ENCODE data around the gene RGS7BP. TPM values are rescaled to one million over a fixed set of nuclear protein-coding genes. Genes with fewer than 3 reads are reported as not detected.

The RGS7BP gene
- total and polyA plus RNA-seq, 10 of the 15 experiments (the other 5 are each of a cell fraction or from before 2014, with no cell fraction given), result not detected

DNA sequence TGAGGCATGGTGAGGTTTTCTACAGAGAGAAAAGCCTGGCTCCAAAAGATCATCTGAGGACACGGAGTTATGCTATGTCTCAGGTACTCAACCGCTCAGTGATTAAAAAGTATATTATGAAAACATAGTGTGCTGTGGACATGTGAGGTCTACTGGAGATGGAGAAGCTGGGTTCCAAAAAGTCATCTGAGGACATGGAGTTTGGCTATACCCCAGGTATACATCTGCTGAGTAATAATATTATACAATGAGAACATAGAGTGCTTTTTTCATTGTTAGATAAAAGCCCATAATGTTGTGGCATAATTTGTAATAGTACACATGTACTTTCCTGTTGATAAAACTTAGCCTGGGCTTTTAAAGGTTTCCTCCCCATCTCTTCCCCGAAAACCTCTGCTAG, 113.8 kb downstream of the RGS7BP start:
- no TSS peak for BruUV-seq (replicated peaks)
- Histone ChIP-seq H3K4me3 (no peak overlapping the region), H3K4me2 (ENCODE audit: control insufficient read depth, insufficient read depth) (no peak overlapping the region), H3K27me3 (replicated peaks in 1 of 2; ENCODE audit: control insufficient read depth in 2 of 2, insufficient read depth in 2 of 2, low read length in 1 of 2) (no peaks in the 10 kb centered on the region; a peak in 1 of 4 replicates), H3K9ac (ENCODE audit: control insufficient read depth, insufficient read depth, low read length) (no peak overlapping the region), H3K27ac (ENCODE audit: control insufficient read depth, insufficient read depth) (no peak overlapping the region), H3K9me3 (replicated peaks; ENCODE audit: control insufficient read depth, insufficient read depth, low read length) (no peaks in the 10 kb centered on the region), H4K20me1 (ENCODE audit: control insufficient read depth, insufficient read depth) (no peaks in the 10 kb centered on the region), H3K79me2 (ENCODE audit: control insufficient read depth, insufficient read depth, low read length) (no peaks in the 10 kb centered on the region), H3K36me3 (ENCODE audit: control insufficient read depth in 2 of 2, insufficient read depth in 2 of 2, low read length in 1 of 2) (no peaks in the 10 kb centered on the region), H2AFZ (ENCODE audit: control insufficient read depth, low read depth, low read length) (no peak overlapping the region), H3K4me1 (ENCODE audit: control insufficient read depth, insufficient read depth, low read length) (no peaks in the 10 kb centered on the region)
- DNase-seq (ENCODE audit: low read depth, low spot score), result no peak
- SMC1A ChIA-PET (ENCODE audit: uncharacterized antibody, unreplicated experiment), result interaction anchor here (1.2 kb wide), 1 partner anchor 165 kb away, joined by 4 read pairs; no protein-coding TSS in a partner anchor
- in situ Hi-C loops (cut with MboI), result loop anchor here (5.0 kb wide), 1 partner anchor 382 kb away; no protein-coding TSS in a partner anchor
- no peak for ATAC-seq
- CTCF ChIA-PET, result interaction anchor here (1.1 to 1.5 kb wide), 4 partner anchors 9 to 480 kb away, joined by 3 to 6 read pairs (median 3); no protein-coding TSS in a partner anchor
- RAD21 ChIA-PET (ENCODE audit: unreplicated experiment), result no interaction called here
- intact Hi-C loops (cut with micrococcal nuclease; ENCODE audit: unreplicated experiment), result no loop called here
- TF ChIP-seq, protein P1, sequence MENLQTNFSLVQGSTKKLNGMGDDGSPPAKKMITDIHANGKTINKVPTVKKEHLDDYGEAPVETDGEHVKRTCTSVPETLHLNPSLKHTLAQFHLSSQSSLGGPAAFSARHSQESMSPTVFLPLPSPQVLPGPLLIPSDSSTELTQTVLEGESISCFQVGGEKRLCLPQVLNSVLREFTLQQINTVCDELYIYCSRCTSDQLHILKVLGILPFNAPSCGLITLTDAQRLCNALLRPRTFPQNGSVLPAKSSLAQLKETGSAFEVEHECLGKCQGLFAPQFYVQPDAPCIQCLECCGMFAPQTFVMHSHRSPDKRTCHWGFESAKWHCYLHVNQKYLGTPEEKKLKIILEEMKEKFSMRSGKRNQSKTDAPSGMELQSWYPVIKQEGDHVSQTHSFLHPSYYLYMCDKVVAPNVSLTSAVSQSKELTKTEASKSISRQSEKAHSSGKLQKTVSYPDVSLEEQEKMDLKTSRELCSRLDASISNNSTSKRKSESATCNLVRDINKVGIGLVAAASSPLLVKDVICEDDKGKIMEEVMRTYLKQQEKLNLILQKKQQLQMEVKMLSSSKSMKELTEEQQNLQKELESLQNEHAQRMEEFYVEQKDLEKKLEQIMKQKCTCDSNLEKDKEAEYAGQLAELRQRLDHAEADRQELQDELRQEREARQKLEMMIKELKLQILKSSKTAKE (IDR thresholded peaks at IDR 0.05; ENCODE audit: low read depth, poor library complexity, severe bottlenecking), result no peak
- TF ChIP-seq MEF2B (IDR thresholded peaks at IDR 0.05; ENCODE audit: partially characterized antibody, poor library complexity, severe bottlenecking), result no peak
- no peak for TF ChIP-seq BRCA1 (IDR thresholded peaks at IDR 0.05; ENCODE audit: low read depth, low read length)
- no peak for TF ChIP-seq DPF2 (IDR thresholded peaks at IDR 0.05)
- WGBS (ENCODE audit: insufficient coverage, insufficient replicate concordance, low lambda C conversion rate, missing lambda C conversion rate), result 36% methylated on average over 3 of the region's 3 CpGs
- POLR2A ChIA-PET, result no interaction called here
- no peak for FAIRE-seq

DNA sequence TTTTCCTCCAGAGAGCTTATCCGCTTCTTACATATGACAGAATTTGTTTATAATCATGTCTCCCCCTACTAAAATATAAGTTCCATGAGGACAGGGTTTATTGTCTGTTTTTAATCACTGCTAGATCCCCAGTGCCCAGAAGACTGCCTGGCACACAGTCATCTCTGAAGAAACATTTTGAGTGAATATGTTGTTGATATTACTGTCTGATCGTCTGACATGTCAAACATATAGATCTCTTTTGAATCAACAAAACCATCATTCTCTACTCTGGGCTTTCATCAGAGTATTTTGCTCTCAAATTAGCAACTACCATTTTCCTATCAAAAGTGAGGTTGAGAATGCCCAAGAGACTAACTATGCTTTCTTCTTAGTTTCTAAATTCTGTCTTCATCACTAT, 117.2 kb downstream of the RGS7BP start:
- 5% methylated on average over 2 of the region's 2 CpGs for WGBS (ENCODE audit: insufficient coverage, insufficient replicate concordance, low lambda C conversion rate, missing lambda C conversion rate)

More for the DNA sequence above, 117.2 kb downstream of the RGS7BP start:
- Histone ChIP-seq H3K36me3 (ENCODE audit: control insufficient read depth in 2 of 2, insufficient read depth in 2 of 2, low read length in 1 of 2) (no peaks in the 10 kb centered on the region), H3K9me3 (replicated peaks; ENCODE audit: control insufficient read depth, insufficient read depth, low read length) (no peaks in the 10 kb centered on the region), H3K79me2 (ENCODE audit: control insufficient read depth, insufficient read depth, low read length) (no peaks in the 10 kb centered on the region), H4K20me1 (ENCODE audit: control insufficient read depth, insufficient read depth) (no peaks in the 10 kb centered on the region), H3K27me3 (replicated peaks in 1 of 2; ENCODE audit: control insufficient read depth in 2 of 2, insufficient read depth in 2 of 2, low read length in 1 of 2) (no peaks in the 10 kb centered on the region), H3K4me2 (ENCODE audit: control insufficient read depth, insufficient read depth) (no peak overlapping the region), H2AFZ (ENCODE audit: control insufficient read depth, low read depth, low read length) (no peak overlapping the region), H3K4me1 (ENCODE audit: control insufficient read depth, insufficient read depth, low read length) (no peaks in the 10 kb centered on the region), H3K4me3 (no peak overlapping the region), H3K9ac (ENCODE audit: control insufficient read depth, insufficient read depth, low read length) (no peak overlapping the region), H3K27ac (ENCODE audit: control insufficient read depth, insufficient read depth) (no peak overlapping the region)
- ChIA-PET SMC1A (ENCODE audit: uncharacterized antibody, unreplicated experiment) (interaction anchor here (3.2 kb wide), 1 partner anchor 12 kb away, joined by 20 read pairs; no protein-coding TSS in a partner anchor), CTCF (interaction anchor here (1.6 to 4.1 kb wide), 3 partner anchors 9 to 12 kb away, joined by 6 to 26 read pairs (median 10); no protein-coding TSS in a partner anchor), POLR2A (no interaction called here), RAD21 (ENCODE audit: unreplicated experiment) (no interaction called here)
- BruUV-seq (replicated peaks), result no TSS peak
- TF ChIP-seq IRF4 (IDR thresholded peaks at IDR 0.05; ENCODE audit: low read depth, low read length) (peak; percentile 42; the same call in 1 of the 2 replicates), JUNB (IDR thresholded peaks at IDR 0.05) (peak; percentile 67; the same call in 1 of the 2 replicates), GATAD2B (conservative IDR thresholded peaks at IDR 0.05; ENCODE audit: low read depth) (no peak), BCL11A (IDR thresholded peaks at IDR 0.05; ENCODE audit: low read depth, low read length) (0 out of 2 replicates have a peak, but pooled peaks have one; percentile 51)
- ATAC-seq (peak; percentile 71), DNase-seq (ENCODE audit: low read depth, low spot score) (no peak), FAIRE-seq (no peak)
- in situ Hi-C loops (cut with MboI) (no loop called here), intact Hi-C loops (cut with micrococcal nuclease; ENCODE audit: unreplicated experiment) (no loop called here)
